Gastrocnemius medialis (tissue), 4 donors: ENCODE data around the gene CDSN. TPM values are rescaled to one million over a fixed set of nuclear protein-coding genes. Genes with fewer than 3 reads are reported as not detected.

Experiments used
- ATAC-seq, 2 donors: fragments of 150-250 bp; one replicate each; pipeline ENCODE4 v1.9.1; 2016
- DNase-seq, 2 donors: peaks; one replicate each; pipeline ENCODE4 v3.0.0-alpha.2; 2019
- H3K27ac ChIP-seq, 4 donors: fragments of 200-600 bp; sonication (generic); 1 replicate in 1 of 4; 2 replicates in 3 of 4; pipeline ENCODE4 v1.5.1; 2016 to 2018; ENCODE audit warnings: mild to moderate bottlenecking in 2 of 4, moderate library complexity in 1 of 4
- H3K27me3 ChIP-seq, 3 donors: fragments of 200-600 bp; sonication (generic) in 2 of 3; 1 replicate in 1 of 3; 2 replicates in 2 of 3; pipeline versions ENCODE4 v1.5.1 to v1.6.0; 2016 to 2019; ENCODE audit warnings: mild to moderate bottlenecking in 1 of 3, moderate library complexity in 1 of 3
- H3K36me3 ChIP-seq, 2 donors: fragments of 200-600 bp; sonication (generic) in 1 of 2; one replicate each; pipeline ENCODE4 v1.5.1; 2017 to 2018
- H3K4me1 ChIP-seq, 2 donors: fragments of 200-600 bp; sonication (generic) in 1 of 2; one replicate each; pipeline ENCODE4 v1.5.1; 2016 to 2017; ENCODE audit warnings: mild to moderate bottlenecking in 2 of 2
- H3K4me3 ChIP-seq, 4 donors: fragments of 200-600 bp; sonication (generic) in 3 of 4; 1 replicate in 1 of 4; 2 replicates in 3 of 4; pipeline ENCODE4 v1.5.1; 2016 to 2019; ENCODE audit warnings: mild to moderate bottlenecking in 2 of 4
- H3K9me3 ChIP-seq, 3 donors: fragments of 200-600 bp; sonication (generic) in 2 of 3; 1 replicate in 1 of 3; 2 replicates in 2 of 3; pipeline ENCODE4 v1.5.1; 2016 to 2019
- POLR2A ChIP-seq, 2 donors: fragments of 450-650 bp; IDR thresholded peaks; one replicate each; pipeline ENCODE4 v1.6.1; 2017; ENCODE audit warnings: antibody characterized with exemption in 2 of 2, mild to moderate bottlenecking in 2 of 2, moderate library complexity in 2 of 2
- in situ Hi-C, 4 donors: fragments of 200-750 bp; cut with MboI; loops; one replicate each; pipeline versions ENCODE4 v1.15.0 to v1.8.0; 2017; ENCODE audit warnings: low sequenced_read_pairs in 4 of 4
- intact Hi-C: fragments of 100-400 bp; cut with DNase I; formaldehyde crosslinking; loops from one replicate; pipeline ENCODE4 v1.15.1; 2023; ENCODE audit warnings: low total_unique reads
- total RNA-seq, 4 donors: library from RNA; depleted of rRNA; stranded (reverse); fragments of >200 nt; gene quantifications; one replicate each; pipeline versions ENCODE4 v1.1.0 to v1.2.3, GENCODE V29; 2016
- TF ChIP-seq, protein P1 (sequence below), 5 experiments: fragments of 450-650 bp in 3 of 5; fragments of 200-600 bp in 2 of 5; sonication (generic) in 2 of 5; IDR thresholded peaks in 4 of 5; conservative IDR thresholded peaks in 1 of 5; 1 replicate in 4 of 5; 2 replicates in 1 of 5; pipeline ENCODE4 v1.5.1; 2016 to 2019; ENCODE audit warnings: antibody characterized with exemption in 5 of 5, mild to moderate bottlenecking in 3 of 5, moderate library complexity in 3 of 5

Gene CDSN
- total RNA-seq, 4 donors from 2014 or later: not detected

DNA sequence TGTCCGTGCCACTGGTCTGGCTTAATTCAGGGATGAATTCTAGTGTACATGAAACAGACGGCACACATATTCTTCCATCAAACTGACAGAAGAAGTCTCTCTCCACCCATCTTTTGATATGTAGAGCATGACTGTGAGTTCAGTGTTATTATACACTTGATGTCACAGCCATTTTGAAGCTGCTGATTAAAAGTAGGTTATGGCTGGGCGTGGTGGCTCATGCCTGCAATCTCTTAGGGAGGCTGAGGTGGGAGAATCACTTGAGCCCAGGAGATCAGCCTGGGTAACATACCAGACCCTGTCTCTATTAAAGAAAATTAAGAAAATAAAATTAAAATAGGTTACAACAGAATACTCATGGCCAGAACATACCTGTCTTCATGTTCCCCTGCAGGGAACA, 28.6 kb downstream of the CDSN start:
- H3K4me1 ChIP-seq: peaks cover 7 to 21% of the 10 kb centered on the region in 2 donors
- no peak for TF ChIP-seq POLR2A (IDR thresholded peaks at IDR 0.05)
- TF ChIP-seq, protein P1, sequence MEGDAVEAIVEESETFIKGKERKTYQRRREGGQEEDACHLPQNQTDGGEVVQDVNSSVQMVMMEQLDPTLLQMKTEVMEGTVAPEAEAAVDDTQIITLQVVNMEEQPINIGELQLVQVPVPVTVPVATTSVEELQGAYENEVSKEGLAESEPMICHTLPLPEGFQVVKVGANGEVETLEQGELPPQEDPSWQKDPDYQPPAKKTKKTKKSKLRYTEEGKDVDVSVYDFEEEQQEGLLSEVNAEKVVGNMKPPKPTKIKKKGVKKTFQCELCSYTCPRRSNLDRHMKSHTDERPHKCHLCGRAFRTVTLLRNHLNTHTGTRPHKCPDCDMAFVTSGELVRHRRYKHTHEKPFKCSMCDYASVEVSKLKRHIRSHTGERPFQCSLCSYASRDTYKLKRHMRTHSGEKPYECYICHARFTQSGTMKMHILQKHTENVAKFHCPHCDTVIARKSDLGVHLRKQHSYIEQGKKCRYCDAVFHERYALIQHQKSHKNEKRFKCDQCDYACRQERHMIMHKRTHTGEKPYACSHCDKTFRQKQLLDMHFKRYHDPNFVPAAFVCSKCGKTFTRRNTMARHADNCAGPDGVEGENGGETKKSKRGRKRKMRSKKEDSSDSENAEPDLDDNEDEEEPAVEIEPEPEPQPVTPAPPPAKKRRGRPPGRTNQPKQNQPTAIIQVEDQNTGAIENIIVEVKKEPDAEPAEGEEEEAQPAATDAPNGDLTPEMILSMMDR (IDR thresholded peaks at IDR 0.05 in 4 of 5, conservative IDR thresholded peaks at IDR 0.05 in 1 of 5): no peak
- no peak for DNase-seq
- H3K27me3 ChIP-seq: no peaks in the 10 kb centered on the region
- ATAC-seq: no peak
- intact Hi-C loops: no loop called here
- H3K27ac ChIP-seq: no peak overlapping the region
- H3K4me3 ChIP-seq: no peak overlapping the region
- H3K36me3 ChIP-seq: no peaks in the 10 kb centered on the region
- no peaks in the 10 kb centered on the region for H3K9me3 ChIP-seq
- in situ Hi-C loops: loop anchor here in 2 of 4 donors (25.0 kb wide), 2 partner anchors 429 to 554 kb away; partner anchors contain the start of gene DHX16 (in 1 of the 2)

DNA sequence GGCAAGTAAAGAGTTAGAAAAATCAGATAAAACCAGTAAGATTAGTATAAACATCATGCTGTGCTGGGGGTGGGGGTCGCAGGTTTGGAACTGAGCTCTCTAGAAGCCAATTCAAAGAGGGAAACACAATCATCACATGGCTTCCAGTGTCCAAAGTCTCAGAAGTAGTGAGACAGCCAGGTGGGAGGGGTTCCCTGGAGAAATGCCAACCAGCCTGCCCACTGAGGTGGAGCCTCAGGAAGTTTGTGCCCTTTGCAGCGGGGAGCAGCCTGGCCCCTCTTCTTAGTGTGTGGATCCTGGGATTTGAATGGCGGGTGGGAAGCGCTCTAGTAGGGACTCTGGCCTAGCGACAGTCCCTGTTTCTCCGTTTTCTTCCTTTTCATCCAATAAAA, 29.3 kb downstream of the CDSN start:
- TF ChIP-seq POLR2A (IDR thresholded peaks at IDR 0.05): no peak
- TF ChIP-seq, protein P1 (IDR thresholded peaks at IDR 0.05 in 4 of 5, conservative IDR thresholded peaks at IDR 0.05 in 1 of 5): no peak
- H3K27me3 ChIP-seq: no peaks in the 10 kb centered on the region
- H3K27ac ChIP-seq: no peak overlapping the region
- ATAC-seq: no peak
- no peak overlapping the region for H3K4me3 ChIP-seq
- DNase-seq: no peak
- H3K4me1 ChIP-seq: peaks cover 8 to 22% of the 10 kb centered on the region in 2 donors
- no peaks in the 10 kb centered on the region for H3K9me3 ChIP-seq
- intact Hi-C loops (no loop called here), in situ Hi-C loops (loop anchor here in 2 of 4 donors (25.0 kb wide), 2 partner anchors 429 to 554 kb away; partner anchors contain the start of gene DHX16 (in 1 of the 2))
- H3K36me3 ChIP-seq: no peaks in the 10 kb centered on the region

DNA sequence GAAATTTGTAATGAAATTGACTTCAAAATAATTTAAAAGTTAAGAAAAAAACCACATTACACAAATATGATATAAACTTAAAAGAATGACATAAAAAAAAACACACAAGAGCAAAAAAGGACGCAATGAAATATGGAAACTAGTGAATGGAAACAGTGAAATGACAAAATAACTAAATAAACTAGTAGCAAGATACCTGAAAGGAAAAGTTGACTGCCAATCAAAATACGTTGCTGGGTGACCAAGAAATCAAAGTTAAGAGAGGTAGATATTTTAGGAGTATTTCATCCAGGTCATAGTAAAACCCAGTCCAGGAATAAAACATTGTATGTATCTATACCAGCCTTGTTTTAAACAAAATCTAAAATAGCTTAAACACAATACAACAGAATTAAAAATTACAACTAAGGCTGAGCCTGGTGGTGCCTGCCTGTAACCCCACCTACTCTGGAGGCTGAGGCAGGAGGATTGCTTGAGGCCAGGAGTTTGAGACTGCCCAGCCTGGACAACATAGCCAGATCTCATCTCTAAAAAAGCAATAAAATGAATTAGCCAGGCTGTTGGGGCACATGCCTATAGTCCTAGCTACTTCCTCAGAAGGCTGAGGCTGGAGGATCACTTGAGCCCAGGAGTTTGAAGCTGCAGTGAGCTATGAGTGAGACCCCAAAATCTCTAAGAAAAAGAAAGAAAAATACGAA, 29.8 kb downstream of the CDSN start:
- DNase-seq: no peak
- Histone ChIP-seq H3K4me1 (peaks cover 8 to 22% of the 10 kb centered on the region in 2 donors), H3K27ac (no peak overlapping the region), H3K36me3 (no peaks in the 10 kb centered on the region), H3K4me3 (no peak overlapping the region), H3K9me3 (no peaks in the 10 kb centered on the region), H3K27me3 (no peaks in the 10 kb centered on the region)
- in situ Hi-C loops (loop anchor here in 2 of 4 donors (25.0 kb wide), 2 partner anchors 428 to 553 kb away; partner anchors contain the start of gene DHX16 (in 1 of the 2)), intact Hi-C loops (no loop called here)
- TF ChIP-seq, protein P1 (IDR thresholded peaks at IDR 0.05 in 4 of 5, conservative IDR thresholded peaks at IDR 0.05 in 1 of 5): no peak
- TF ChIP-seq POLR2A (IDR thresholded peaks at IDR 0.05): no peak
- ATAC-seq: no peak

DNA sequence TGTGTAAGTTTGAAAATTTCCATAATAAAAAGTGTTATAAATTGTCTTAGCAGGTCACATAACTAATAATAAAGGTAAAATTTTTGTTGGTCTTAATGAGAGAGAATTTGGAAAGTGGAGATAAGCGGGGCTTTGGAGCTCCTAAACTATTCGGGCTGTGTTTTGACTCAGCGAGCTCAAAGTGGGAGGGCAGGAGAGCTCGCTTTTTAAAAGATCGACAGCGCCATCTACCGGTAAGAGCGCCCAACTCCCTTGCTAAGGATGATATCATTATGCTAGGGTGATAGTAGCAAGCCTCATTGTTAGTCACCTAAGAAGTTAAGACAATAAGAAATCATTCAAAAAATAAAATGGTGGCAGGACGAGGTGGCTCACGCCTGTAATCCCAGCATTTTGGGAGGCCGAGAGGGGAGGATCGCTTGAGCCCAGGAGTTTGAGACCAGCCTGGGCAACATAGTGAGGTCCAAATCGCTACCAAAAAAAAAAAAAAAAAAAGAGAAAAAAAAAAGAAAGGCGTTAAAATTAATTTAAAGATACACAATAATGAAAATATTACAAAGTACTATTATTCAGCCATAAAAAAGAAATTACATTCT, 32.7 kb downstream of the CDSN start:
- in situ Hi-C loops: loop anchor here in 2 of 4 donors (10.0 to 25.0 kb wide), 3 partner anchors 263 to 550 kb away; partner anchors contain the start of gene DHX16 (in 1 of the 2)
- H3K27ac ChIP-seq: peak overlapping the region in 3 of 4 donors; percentile 1 to 36 (median 25)

More for the DNA sequence above, 32.7 kb downstream of the CDSN start:
- no peaks in the 10 kb centered on the region for H3K9me3 ChIP-seq
- DNase-seq (peak; percentile 59 to 73), ATAC-seq (peak; percentile 93 to 99)
- H3K27me3 ChIP-seq: no peaks in the 10 kb centered on the region
- H3K4me3 ChIP-seq: peak overlapping the region in 3 of 4 donors; percentile 11 to 36 (median 13)
- intact Hi-C loops: loop anchor here (5.0 kb wide), 3 partner anchors 345 to 545 kb away; partner anchors contain the start of genes FLOT1 and IER3
- peaks cover 8 to 9% of the 10 kb centered on the region in 2 donors for H3K4me1 ChIP-seq
- H3K36me3 ChIP-seq: no peaks in the 10 kb centered on the region
- TF ChIP-seq, protein P1 (IDR thresholded peaks at IDR 0.05 in 4 of 5, conservative IDR thresholded peaks at IDR 0.05 in 1 of 5): peak; percentile 74 to 82 (median 81)
- TF ChIP-seq POLR2A (IDR thresholded peaks at IDR 0.05): no peak
